HEK293 (cell line): ENCODE results near the gene APOO.

Experiments
- GLI4 ChIP-seq: fragments of 450-650 bp; formaldehyde crosslinking; IDR thresholded peaks from 2 replicates; pipeline ENCODE4 v1.5.1; 2016; ENCODE audit warnings: missing biosample characterization, missing genetic modification characterization
- HOXA7 ChIP-seq: sonication (generic); formaldehyde crosslinking; IDR thresholded peaks from 2 replicates; pipeline ENCODE4 v1.8.1; 2022; ENCODE audit warnings: missing genetic modification reagents, borderline replicate concordance
- SETDB1 ChIP-seq: IDR thresholded peaks from one replicate; pipeline ENCODE4 v1.6.1; 2017; ENCODE audit warnings: mild to moderate bottlenecking, low read length, moderate library complexity, mixed read lengths; ENCODE audit not compliant: insufficient read length
- ZBTB1 ChIP-seq: fragments of 450-650 bp; formaldehyde crosslinking; IDR thresholded peaks from 2 replicates; pipeline ENCODE4 v1.5.1; 2016; ENCODE audit warnings: missing biosample characterization, missing genetic modification characterization
- ZBTB7A ChIP-seq: fragments of 450-650 bp; formaldehyde crosslinking; IDR thresholded peaks from 2 replicates; pipeline ENCODE4 v1.5.1; 2016; ENCODE audit warnings: low read depth, missing biosample characterization, missing genetic modification characterization
- ZEB2 ChIP-seq: fragments of 450-650 bp; formaldehyde crosslinking; IDR thresholded peaks from 2 replicates; pipeline ENCODE4 v1.5.1; 2016; ENCODE audit warnings: missing biosample characterization, missing genetic modification characterization
- ZNF138 ChIP-seq: fragments of 450-650 bp; formaldehyde crosslinking; IDR thresholded peaks from 2 replicates; pipeline ENCODE4 v1.5.1; 2016; ENCODE audit warnings: missing biosample characterization, missing genetic modification characterization, borderline replicate concordance
- ZNF391 ChIP-seq: fragments of 450-650 bp; formaldehyde crosslinking; IDR thresholded peaks from 2 replicates; pipeline ENCODE4 v1.5.1; 2016; ENCODE audit warnings: low read depth, missing biosample characterization, missing genetic modification characterization, borderline replicate concordance
- ZNF585B ChIP-seq: fragments of 450-650 bp; formaldehyde crosslinking; IDR thresholded peaks from 2 replicates; pipeline ENCODE4 v1.5.1; 2016; ENCODE audit warnings: missing biosample characterization, missing genetic modification characterization
- ZNF626 ChIP-seq: fragments of 450-650 bp; sonication (Bioruptor Pico); formaldehyde crosslinking; IDR thresholded peaks from 2 replicates; pipeline ENCODE4 v1.5.1; 2018; ENCODE audit warnings: missing biosample characterization, missing genetic modification characterization, inconsistent platforms
- TF ChIP-seq, protein P1 (sequence below): fragments of 450-650 bp; formaldehyde crosslinking; IDR thresholded peaks from 2 replicates; pipeline ENCODE4 v1.5.1; 2016; ENCODE audit warnings: missing biosample characterization, missing genetic modification characterization
- TF ChIP-seq, protein P2 (sequence below): fragments of 450-650 bp; formaldehyde crosslinking; IDR thresholded peaks from 2 replicates; pipeline ENCODE4; 2016; ENCODE audit warnings: missing biosample characterization, missing genetic modification characterization
- TF ChIP-seq, protein P3 (sequence below): sonication (generic); formaldehyde crosslinking; IDR thresholded peaks from 2 replicates; pipeline ENCODE4 v1.8.1; 2022; ENCODE audit warnings: mild to moderate bottlenecking, moderate library complexity, missing genetic modification reagents
- TF ChIP-seq, protein P4 (sequence below): fragments of 450-650 bp; formaldehyde crosslinking; IDR thresholded peaks from 2 replicates; pipeline ENCODE4 v1.5.1; 2016; ENCODE audit warnings: missing biosample characterization, missing genetic modification characterization

DNA sequence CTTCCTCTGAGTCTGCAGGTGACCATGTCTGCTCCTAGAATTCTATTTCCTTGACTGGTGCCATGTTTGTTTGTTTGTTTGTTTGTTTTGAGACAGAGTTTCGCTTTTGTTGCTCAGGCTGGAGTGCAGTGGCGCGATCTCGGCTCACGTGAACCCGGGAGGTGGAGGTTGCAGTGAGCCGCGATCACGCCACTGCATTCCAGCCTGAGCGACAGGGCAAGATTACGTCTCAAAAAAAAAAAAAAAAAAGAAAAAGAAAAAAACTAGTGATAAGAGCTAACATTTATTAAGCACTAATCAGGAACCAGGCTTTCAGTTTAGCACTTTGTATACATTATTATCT, 117.6 kb downstream of the APOO start:
- no peak for TF ChIP-seq SETDB1
- no peak for TF ChIP-seq ZNF585B
- TF ChIP-seq, protein P1, sequence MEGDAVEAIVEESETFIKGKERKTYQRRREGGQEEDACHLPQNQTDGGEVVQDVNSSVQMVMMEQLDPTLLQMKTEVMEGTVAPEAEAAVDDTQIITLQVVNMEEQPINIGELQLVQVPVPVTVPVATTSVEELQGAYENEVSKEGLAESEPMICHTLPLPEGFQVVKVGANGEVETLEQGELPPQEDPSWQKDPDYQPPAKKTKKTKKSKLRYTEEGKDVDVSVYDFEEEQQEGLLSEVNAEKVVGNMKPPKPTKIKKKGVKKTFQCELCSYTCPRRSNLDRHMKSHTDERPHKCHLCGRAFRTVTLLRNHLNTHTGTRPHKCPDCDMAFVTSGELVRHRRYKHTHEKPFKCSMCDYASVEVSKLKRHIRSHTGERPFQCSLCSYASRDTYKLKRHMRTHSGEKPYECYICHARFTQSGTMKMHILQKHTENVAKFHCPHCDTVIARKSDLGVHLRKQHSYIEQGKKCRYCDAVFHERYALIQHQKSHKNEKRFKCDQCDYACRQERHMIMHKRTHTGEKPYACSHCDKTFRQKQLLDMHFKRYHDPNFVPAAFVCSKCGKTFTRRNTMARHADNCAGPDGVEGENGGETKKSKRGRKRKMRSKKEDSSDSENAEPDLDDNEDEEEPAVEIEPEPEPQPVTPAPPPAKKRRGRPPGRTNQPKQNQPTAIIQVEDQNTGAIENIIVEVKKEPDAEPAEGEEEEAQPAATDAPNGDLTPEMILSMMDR (tag by site-specific recombination): no peak
- TF ChIP-seq, protein P2, sequence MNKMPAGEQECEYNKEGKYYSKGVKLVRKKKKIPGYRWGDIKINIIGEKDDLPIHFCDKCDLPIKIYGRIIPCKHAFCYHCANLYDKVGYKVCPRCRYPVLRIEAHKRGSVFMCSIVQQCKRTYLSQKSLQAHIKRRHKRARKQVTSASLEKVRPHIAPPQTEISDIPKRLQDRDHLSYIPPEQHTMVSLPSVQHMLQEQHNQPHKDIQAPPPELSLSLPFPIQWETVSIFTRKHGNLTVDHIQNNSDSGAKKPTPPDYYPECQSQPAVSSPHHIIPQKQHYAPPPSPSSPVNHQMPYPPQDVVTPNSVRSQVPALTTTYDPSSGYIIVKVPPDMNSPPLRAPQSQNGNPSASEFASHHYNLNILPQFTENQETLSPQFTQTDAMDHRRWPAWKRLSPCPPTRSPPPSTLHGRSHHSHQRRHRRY (tag by site-specific recombination): no peak
- TF ChIP-seq ZNF626: no peak
- TF ChIP-seq, protein P3, sequence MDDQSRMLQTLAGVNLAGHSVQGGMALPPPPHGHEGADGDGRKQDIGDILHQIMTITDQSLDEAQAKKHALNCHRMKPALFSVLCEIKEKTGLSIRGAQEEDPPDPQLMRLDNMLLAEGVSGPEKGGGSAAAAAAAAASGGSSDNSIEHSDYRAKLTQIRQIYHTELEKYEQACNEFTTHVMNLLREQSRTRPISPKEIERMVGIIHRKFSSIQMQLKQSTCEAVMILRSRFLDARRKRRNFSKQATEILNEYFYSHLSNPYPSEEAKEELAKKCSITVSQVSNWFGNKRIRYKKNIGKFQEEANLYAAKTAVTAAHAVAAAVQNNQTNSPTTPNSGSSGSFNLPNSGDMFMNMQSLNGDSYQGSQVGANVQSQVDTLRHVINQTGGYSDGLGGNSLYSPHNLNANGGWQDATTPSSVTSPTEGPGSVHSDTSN: no peak
- TF ChIP-seq ZBTB7A (tag by site-specific recombination): no peak
- TF ChIP-seq, protein P4, sequence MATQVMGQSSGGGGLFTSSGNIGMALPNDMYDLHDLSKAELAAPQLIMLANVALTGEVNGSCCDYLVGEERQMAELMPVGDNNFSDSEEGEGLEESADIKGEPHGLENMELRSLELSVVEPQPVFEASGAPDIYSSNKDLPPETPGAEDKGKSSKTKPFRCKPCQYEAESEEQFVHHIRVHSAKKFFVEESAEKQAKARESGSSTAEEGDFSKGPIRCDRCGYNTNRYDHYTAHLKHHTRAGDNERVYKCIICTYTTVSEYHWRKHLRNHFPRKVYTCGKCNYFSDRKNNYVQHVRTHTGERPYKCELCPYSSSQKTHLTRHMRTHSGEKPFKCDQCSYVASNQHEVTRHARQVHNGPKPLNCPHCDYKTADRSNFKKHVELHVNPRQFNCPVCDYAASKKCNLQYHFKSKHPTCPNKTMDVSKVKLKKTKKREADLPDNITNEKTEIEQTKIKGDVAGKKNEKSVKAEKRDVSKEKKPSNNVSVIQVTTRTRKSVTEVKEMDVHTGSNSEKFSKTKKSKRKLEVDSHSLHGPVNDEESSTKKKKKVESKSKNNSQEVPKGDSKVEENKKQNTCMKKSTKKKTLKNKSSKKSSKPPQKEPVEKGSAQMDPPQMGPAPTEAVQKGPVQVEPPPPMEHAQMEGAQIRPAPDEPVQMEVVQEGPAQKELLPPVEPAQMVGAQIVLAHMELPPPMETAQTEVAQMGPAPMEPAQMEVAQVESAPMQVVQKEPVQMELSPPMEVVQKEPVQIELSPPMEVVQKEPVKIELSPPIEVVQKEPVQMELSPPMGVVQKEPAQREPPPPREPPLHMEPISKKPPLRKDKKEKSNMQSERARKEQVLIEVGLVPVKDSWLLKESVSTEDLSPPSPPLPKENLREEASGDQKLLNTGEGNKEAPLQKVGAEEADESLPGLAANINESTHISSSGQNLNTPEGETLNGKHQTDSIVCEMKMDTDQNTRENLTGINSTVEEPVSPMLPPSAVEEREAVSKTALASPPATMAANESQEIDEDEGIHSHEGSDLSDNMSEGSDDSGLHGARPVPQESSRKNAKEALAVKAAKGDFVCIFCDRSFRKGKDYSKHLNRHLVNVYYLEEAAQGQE (tag by site-specific recombination): no peak
- no peak for TF ChIP-seq ZNF391
- TF ChIP-seq GLI4 (tag by site-specific recombination): no peak
- no peak for TF ChIP-seq ZNF138
- TF ChIP-seq ZEB2 (tag by site-specific recombination): no peak
- no peak for TF ChIP-seq ZBTB1
- TF ChIP-seq HOXA7 (CRISPR knock-in tag): no peak
